ENCODE measurements around the gene PRSS16. TPM values are rescaled to one million over a fixed set of nuclear protein-coding genes. Genes with fewer than 3 reads are reported as not detected.

The PRSS16 gene, protein sequence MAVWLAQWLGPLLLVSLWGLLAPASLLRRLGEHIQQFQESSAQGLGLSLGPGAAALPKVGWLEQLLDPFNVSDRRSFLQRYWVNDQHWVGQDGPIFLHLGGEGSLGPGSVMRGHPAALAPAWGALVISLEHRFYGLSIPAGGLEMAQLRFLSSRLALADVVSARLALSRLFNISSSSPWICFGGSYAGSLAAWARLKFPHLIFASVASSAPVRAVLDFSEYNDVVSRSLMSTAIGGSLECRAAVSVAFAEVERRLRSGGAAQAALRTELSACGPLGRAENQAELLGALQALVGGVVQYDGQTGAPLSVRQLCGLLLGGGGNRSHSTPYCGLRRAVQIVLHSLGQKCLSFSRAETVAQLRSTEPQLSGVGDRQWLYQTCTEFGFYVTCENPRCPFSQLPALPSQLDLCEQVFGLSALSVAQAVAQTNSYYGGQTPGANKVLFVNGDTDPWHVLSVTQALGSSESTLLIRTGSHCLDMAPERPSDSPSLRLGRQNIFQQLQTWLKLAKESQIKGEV
- 10.5 and 28.9 TPM in 2 replicates for total RNA-seq (ENCODE audit: low replicate concordance)
- long read RNA-seq, partial matches to known transcripts = 2 of 7 reads
- long read RNA-seq, other reads (novel, unspliced or antisense) = 2 of 7 reads

GRCh38 chr6:27247133-27247836 lies at the start of gene PRSS16:
Gene PRSS16, plus strand, starts transcription at chr6:27247701. Its CDS starts 37 bp downstream, at chr6:27247738.
- Mint-ChIP-seq H3K4me1 (ENCODE audit: unreplicated experiment) (no peaks in the 10 kb centered on the region), H3K27me3 (peaks cover 48% of the 10 kb centered on the region), H3K36me3 (no peaks in the 10 kb centered on the region), H3K4me3 (no peak within 1 kb of the TSS), H3K9me3 (no peaks in the 10 kb centered on the region), H3K27ac (no peak within 1 kb of the TSS)
- DNase-seq (ENCODE audit: extremely low spot score, unreplicated experiment) = no peak
- TF ChIP-seq, protein P1, sequence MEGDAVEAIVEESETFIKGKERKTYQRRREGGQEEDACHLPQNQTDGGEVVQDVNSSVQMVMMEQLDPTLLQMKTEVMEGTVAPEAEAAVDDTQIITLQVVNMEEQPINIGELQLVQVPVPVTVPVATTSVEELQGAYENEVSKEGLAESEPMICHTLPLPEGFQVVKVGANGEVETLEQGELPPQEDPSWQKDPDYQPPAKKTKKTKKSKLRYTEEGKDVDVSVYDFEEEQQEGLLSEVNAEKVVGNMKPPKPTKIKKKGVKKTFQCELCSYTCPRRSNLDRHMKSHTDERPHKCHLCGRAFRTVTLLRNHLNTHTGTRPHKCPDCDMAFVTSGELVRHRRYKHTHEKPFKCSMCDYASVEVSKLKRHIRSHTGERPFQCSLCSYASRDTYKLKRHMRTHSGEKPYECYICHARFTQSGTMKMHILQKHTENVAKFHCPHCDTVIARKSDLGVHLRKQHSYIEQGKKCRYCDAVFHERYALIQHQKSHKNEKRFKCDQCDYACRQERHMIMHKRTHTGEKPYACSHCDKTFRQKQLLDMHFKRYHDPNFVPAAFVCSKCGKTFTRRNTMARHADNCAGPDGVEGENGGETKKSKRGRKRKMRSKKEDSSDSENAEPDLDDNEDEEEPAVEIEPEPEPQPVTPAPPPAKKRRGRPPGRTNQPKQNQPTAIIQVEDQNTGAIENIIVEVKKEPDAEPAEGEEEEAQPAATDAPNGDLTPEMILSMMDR (conservative IDR thresholded peaks at IDR 0.05) = no peak

- H3K4me3 Mint-ChIP-seq = peak overlapping the region; percentile 88
- peaks cover 10% of the 10 kb centered on the region for H3K4me1 Mint-ChIP-seq (ENCODE audit: unreplicated experiment)
- DNase-seq (ENCODE audit: extremely low spot score, unreplicated experiment) = no peak
- TF ChIP-seq, protein P1 (conservative IDR thresholded peaks at IDR 0.05) = no peak
- H3K27ac Mint-ChIP-seq = peak overlapping the region; percentile 94
- H3K27me3 Mint-ChIP-seq = peaks cover 16% of the 10 kb centered on the region
- no peaks in the 10 kb centered on the region for H3K9me3 Mint-ChIP-seq
- no peaks in the 10 kb centered on the region for H3K36me3 Mint-ChIP-seq
Observed at GRCh38 chr6:27205375-27206278, 41.9 kb upstream of the PRSS16 start.

DNA sequence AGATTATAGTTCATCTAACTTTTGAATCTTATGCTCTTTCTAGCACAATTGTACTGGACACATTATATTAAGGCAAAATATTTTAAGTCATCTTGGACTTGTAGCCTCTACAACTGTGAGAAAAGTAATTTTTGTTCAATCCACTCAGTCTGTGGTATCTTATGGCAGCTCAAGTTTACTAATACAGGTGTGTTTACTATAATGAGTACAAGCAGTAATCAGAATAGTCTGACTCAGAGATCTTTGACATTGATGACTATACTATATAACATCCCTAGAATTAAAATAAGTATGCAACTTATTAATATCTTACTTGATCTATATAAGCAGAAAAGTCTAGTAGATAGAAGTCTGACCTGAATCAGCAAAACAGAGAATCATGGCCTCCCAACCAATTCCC lies 40.7 kb upstream of the PRSS16 start:
- TF ChIP-seq, protein P1 (conservative IDR thresholded peaks at IDR 0.05) = no peak
- Mint-ChIP-seq H3K27me3 (peaks cover 16% of the 10 kb centered on the region), H3K9me3 (no peaks in the 10 kb centered on the region), H3K36me3 (no peaks in the 10 kb centered on the region), H3K4me3 (peak overlapping the region; percentile 88), H3K27ac (peak overlapping the region; percentile 94), H3K4me1 (ENCODE audit: unreplicated experiment) (peaks cover 10% of the 10 kb centered on the region)
- DNase-seq (ENCODE audit: extremely low spot score, unreplicated experiment) = no peak

- H3K9me3 Mint-ChIP-seq = no peaks in the 10 kb centered on the region
- H3K27ac Mint-ChIP-seq = no peak overlapping the region
- no peaks in the 10 kb centered on the region for H3K36me3 Mint-ChIP-seq
- TF ChIP-seq, protein P1 (conservative IDR thresholded peaks at IDR 0.05) = no peak
- peaks cover 6% of the 10 kb centered on the region for H3K4me1 Mint-ChIP-seq (ENCODE audit: unreplicated experiment)
- peaks cover 16% of the 10 kb centered on the region for H3K27me3 Mint-ChIP-seq
- DNase-seq (ENCODE audit: extremely low spot score, unreplicated experiment) = no peak
- no peak overlapping the region for H3K4me3 Mint-ChIP-seq
Observed at GRCh38 chr6:27208042-27208441, 39.5 kb upstream of the PRSS16 start.

GRCh38 chr6:27209196-27209595 lies 38.3 kb upstream of the PRSS16 start:
- TF ChIP-seq, protein P1 (conservative IDR thresholded peaks at IDR 0.05) = no peak
- peaks cover 20% of the 10 kb centered on the region for H3K27me3 Mint-ChIP-seq
- no peak overlapping the region for H3K27ac Mint-ChIP-seq
- H3K4me1 Mint-ChIP-seq (ENCODE audit: unreplicated experiment) = peaks cover 6% of the 10 kb centered on the region
- DNase-seq (ENCODE audit: extremely low spot score, unreplicated experiment) = no peak
- no peaks in the 10 kb centered on the region for H3K9me3 Mint-ChIP-seq
- no peak overlapping the region for H3K4me3 Mint-ChIP-seq
- no peaks in the 10 kb centered on the region for H3K36me3 Mint-ChIP-seq
